Left lung (tissue), 10 donors: ENCODE results near the gene RFPL2. TPM values are rescaled to one million over a fixed set of nuclear protein-coding genes. Genes with fewer than 3 reads are reported as not detected.
"Not testable (repeated sequence)": the region's sequence is repeated elsewhere in the genome, so short reads cannot be mapped to it uniquely, and the experiment has no call there.

Experiments used
- ATAC-seq: fragments of 200-7000 bp; cut with Tn5 transposase; one replicate; pipeline ENCODE4 v1.9.1; 2020; ENCODE audit warnings: moderate library complexity
- DNase-seq, 4 donors: peaks; one replicate each; pipeline ENCODE4 v3.0.0-alpha.2; 2013 to 2020
- H3K27ac ChIP-seq, 2 donors: fragments of 200-600 bp; sonication (generic) in 1 of 2; one replicate each; pipeline versions ENCODE4 v1.5.0 to v1.8.0; 2020 to 2021
- H3K27me3 ChIP-seq, 2 donors: fragments of 200-600 bp; sonication (generic) in 1 of 2; one replicate each; pipeline versions ENCODE4 v1.5.0 to v1.8.0; 2020 to 2021
- H3K36me3 ChIP-seq, 2 donors: fragments of 200-600 bp; sonication (generic) in 1 of 2; one replicate each; pipeline versions ENCODE4 v1.5.0 to v1.8.0; 2020 to 2021
- H3K4me1 ChIP-seq, 2 donors: fragments of 200-600 bp; one replicate each; pipeline ENCODE4 v1.8.0; 2021
- H3K4me3 ChIP-seq, 2 donors: fragments of 200-600 bp; sonication (generic) in 1 of 2; one replicate each; pipeline versions ENCODE4 v1.5.0 to v1.8.0; 2020 to 2021; ENCODE audit warnings: mild to moderate bottlenecking in 1 of 2
- H3K9me3 ChIP-seq, 2 donors: fragments of 200-600 bp; sonication (generic) in 1 of 2; one replicate each; pipeline versions ENCODE4 v1.5.0 to v1.8.0; 2020 to 2021
- CTCF ChIP-seq, 2 donors: fragments of 200-600 bp; sonication (generic) in 1 of 2; IDR thresholded peaks; one replicate each; pipeline versions ENCODE4 v1.5.0 to v1.8.0; 2021; ENCODE audit warnings: antibody characterized with exemption in 2 of 2
- intact Hi-C, 2 donors: fragments of 100-400 bp; cut with DNase I; formaldehyde crosslinking; loops; one replicate each; pipeline versions ENCODE4 v1.11.2 to v1.14.2; 2022
- polyA plus RNA-seq, 6 donors: library from polyadenylated mRNA; unstranded; fragments of 120-200 nt; gene quantifications; one replicate each; pipeline ENCODE4 v1.2.1, GENCODE V29; 2013; ENCODE audit not compliant: insufficient read length in 6 of 6
- total RNA-seq, 2 donors: library from RNA; stranded (reverse); fragmentation: NEBNext Ultra II Directional; extraction: Animal tissue kit (Norgen Biotek cat#: 25700); gene quantifications; one replicate each; pipeline ENCODE4 v1.2.1, GENCODE V29; 2021
- donor health status: DM: no; HTN: yes; CAD: no.
- donor health status: DM: no; HTN: no; CAD: no.

RFPL2 gene
- total and polyA plus RNA-seq, 8 donors = 0.11 to 0.21 (median 0.15) TPM; not detected in 5

DNA sequence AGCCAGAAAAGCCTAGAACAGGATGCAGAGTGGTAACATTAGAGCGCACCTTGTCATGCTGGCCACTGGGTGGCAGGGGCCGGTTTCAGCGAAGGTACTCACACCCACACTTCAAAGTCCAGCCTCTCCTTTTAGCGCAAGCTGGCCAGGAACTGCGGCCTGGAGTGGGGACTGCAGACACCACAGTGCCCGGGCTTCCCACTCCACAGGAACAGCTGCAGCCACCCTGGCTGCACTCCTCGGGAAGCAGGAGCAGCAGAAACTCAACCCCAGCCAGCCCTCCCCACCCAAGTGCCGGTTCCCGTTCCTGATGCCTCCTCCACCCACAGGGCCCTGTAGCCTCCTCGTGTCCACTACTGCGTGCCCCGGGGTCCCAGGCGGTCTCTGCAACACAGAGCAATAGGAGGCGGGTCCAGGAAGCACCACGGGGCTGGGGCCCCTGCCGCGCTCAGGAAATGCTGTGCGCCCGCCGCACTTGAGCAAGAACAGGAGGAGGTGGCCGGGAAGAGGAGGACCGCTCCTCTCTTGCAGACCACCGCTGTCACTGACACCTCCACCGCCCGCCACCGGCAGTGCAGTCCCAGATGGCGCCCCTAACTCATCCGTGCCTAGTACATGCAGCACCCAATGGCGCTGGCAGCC, 2.2 kb downstream of the RFPL2 start:
- peaks cover 17 to 63% of the 10 kb centered on the region in 2 donors for H3K27me3 ChIP-seq
- no peaks in the 10 kb centered on the region for H3K36me3 ChIP-seq
- H3K4me3 ChIP-seq = peak overlapping the region in 1 of 2 donors; percentile 10
- peaks cover 6 to 36% of the 10 kb centered on the region in 2 donors for H3K4me1 ChIP-seq
- intact Hi-C loops = no loop called here
- TF ChIP-seq CTCF (IDR thresholded peaks at IDR 0.05) = peak; percentile 38 to 55
- peak in 3 of 4 donors; percentile 64 to 82 (median 66) for DNase-seq
- peak; percentile 90 for ATAC-seq
- no peak overlapping the region for H3K27ac ChIP-seq
- H3K9me3 ChIP-seq = no peaks in the 10 kb centered on the region

DNA sequence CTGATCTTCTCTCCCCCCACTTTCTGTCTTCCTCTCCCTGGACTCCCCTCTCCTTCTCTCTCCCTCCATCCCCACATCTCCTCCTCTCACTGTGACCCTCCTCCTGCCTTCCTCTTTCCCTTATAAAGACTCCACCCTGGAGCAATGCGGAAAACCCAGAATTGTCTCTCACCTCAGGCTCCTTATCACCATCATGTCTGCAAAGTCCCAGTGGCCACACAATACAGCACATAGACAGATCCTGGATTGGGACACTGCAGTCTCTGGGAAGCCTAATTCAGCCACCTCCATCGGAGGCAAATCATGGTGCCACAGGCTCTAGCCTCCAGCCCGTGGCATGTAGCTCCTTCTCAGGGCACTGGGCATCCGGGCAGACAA, 2.7 kb downstream of the RFPL2 start:
- H3K4me3 ChIP-seq = no peak overlapping the region
- no peak overlapping the region for H3K27ac ChIP-seq
- no peaks in the 10 kb centered on the region for H3K36me3 ChIP-seq
- H3K9me3 ChIP-seq = no peaks in the 10 kb centered on the region
- peaks cover 6 to 35% of the 10 kb centered on the region in 2 donors for H3K4me1 ChIP-seq
- DNase-seq (no peak), ATAC-seq (no peak)
- intact Hi-C loops = no loop called here
- no peak for TF ChIP-seq CTCF (IDR thresholded peaks at IDR 0.05)
- H3K27me3 ChIP-seq = peaks cover 17 to 67% of the 10 kb centered on the region in 2 donors

GRCh38 chr22:32200752-32201151, 4.1 kb downstream of the RFPL2 start:
- Histone ChIP-seq H3K4me1 (peaks cover 6 to 27% of the 10 kb centered on the region in 2 donors), H3K4me3 (no peak overlapping the region), H3K27ac (no peak overlapping the region), H3K27me3 (peaks cover 17 to 66% of the 10 kb centered on the region in 2 donors), H3K9me3 (no peaks in the 10 kb centered on the region), H3K36me3 (no peaks in the 10 kb centered on the region)
- no peak for TF ChIP-seq CTCF (IDR thresholded peaks at IDR 0.05)
- ATAC-seq (no peak), DNase-seq (no peak)
- intact Hi-C loops = no loop called here

DNA sequence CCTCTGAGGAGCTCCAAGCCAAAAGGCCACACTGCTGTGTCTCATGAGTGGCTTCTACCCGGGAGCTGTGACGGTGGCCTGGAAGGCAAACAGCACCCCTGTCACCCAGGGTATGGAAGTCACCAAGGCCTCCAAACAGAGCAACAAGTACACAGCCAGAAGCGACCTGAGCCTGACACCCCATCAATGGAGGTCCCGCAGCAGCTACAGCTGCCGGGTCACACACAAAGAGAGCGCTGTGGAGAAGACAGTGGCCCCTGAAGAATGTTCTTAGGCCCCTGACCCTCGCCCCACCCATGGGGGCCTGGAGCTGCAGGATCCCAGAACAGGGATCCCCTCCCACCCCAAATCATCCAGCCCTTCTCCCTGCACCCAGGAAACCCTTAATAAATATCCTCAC, 4.9 kb downstream of the RFPL2 start:
- no peak for DNase-seq
- H3K27me3 ChIP-seq = peaks cover 17 to 65% of the 10 kb centered on the region in 2 donors
- H3K36me3 ChIP-seq = no peaks in the 10 kb centered on the region
- peaks cover 6 to 27% of the 10 kb centered on the region in 2 donors for H3K4me1 ChIP-seq
- H3K4me3 ChIP-seq = no peak overlapping the region
- intact Hi-C loops = no loop called here
- no peak for TF ChIP-seq CTCF (IDR thresholded peaks at IDR 0.05)
- ATAC-seq = no peak
- no peak overlapping the region for H3K27ac ChIP-seq
- H3K9me3 ChIP-seq = no peaks in the 10 kb centered on the region

GRCh38 chr22:32199341-32199740, 5.5 kb downstream of the RFPL2 start:
- no peaks in the 10 kb centered on the region for H3K36me3 ChIP-seq
- DNase-seq = no peak
- TF ChIP-seq CTCF (IDR thresholded peaks at IDR 0.05) = no peak
- H3K27me3 ChIP-seq = peaks cover 17 to 59% of the 10 kb centered on the region in 2 donors
- no peak for ATAC-seq
- intact Hi-C loops = no loop called here
- peaks cover 6 to 24% of the 10 kb centered on the region in 2 donors for H3K4me1 ChIP-seq
- H3K9me3 ChIP-seq = no peaks in the 10 kb centered on the region
- no peak overlapping the region for H3K27ac ChIP-seq
- H3K4me3 ChIP-seq = no peak overlapping the region

DNA sequence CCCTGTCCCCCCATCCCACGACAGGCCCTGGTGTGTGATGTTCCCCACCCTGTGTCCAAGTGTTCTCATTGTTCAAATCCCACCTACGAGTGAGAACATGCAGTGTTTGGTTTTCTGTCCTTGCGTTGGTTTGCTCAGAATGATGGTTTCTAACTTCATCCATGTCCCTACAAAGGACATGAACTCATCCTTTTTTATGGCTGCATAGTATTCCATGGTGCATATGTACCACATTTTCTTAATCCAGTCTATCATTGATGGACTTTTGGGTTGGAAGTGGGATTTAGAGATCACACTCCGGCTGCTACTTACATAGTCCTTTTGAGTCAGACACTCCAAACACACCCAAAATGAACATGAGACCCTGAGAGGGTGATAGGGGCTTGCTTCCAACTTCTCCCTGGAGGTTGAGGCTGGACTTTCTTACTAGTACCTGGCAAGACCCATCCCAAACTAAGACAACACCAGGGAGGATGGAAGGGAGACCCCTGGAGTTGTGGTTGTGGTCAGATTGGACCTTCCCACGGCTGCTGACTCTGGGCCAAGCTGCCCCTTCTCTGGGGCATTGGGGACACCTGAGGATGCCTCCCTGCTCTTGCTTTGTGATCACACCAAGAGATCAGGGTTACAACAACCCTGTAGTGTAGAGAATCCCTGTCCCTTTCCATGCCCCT, 7.2 kb downstream of the RFPL2 start:
- H3K4me3 ChIP-seq, ATAC-seq, intact Hi-C loops, H3K27ac ChIP-seq, H3K9me3 ChIP-seq, H3K36me3 ChIP-seq, DNase-seq: not testable (repeated sequence)
- H3K4me1 ChIP-seq = peaks cover under 1 to 10% of the 10 kb centered on the region in 2 donors
- peaks cover under 1 to 43% of the 10 kb centered on the region in 2 donors for H3K27me3 ChIP-seq

DNA sequence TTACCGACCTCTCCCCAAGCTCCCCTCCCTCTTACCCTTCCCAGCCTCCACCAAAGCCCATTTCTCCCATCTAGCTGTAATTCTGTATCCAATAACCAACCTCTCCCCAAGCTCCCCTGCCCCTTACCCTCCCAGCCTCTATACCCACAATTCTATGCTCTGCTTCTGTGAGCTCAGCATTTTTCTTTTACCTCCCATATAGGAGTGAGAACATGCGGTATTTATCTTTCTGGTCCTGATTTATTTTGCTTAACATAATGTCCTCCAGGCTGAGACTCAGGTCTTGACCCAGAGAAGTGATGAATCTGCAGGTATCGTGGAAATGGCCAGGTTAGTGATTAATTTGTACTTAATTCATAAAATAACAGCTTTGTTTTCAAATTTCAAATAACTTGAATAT, 9.0 kb downstream of the RFPL2 start:
- DNase-seq, H3K9me3 ChIP-seq, H3K4me1 ChIP-seq, H3K4me3 ChIP-seq, H3K27ac ChIP-seq, H3K36me3 ChIP-seq, ATAC-seq, intact Hi-C loops: not testable (repeated sequence)
- peaks cover 0 to 27% of the 10 kb centered on the region in 2 donors for H3K27me3 ChIP-seq

- DNase-seq, ATAC-seq, intact Hi-C loops, H3K36me3 ChIP-seq, H3K27ac ChIP-seq, H3K9me3 ChIP-seq, H3K4me3 ChIP-seq, H3K4me1 ChIP-seq: not testable (repeated sequence)
- peaks cover 0 to 23% of the 10 kb centered on the region in 2 donors for H3K27me3 ChIP-seq
Observed at GRCh38 chr22:32193346-32193745, 11.5 kb downstream of the RFPL2 start.
